Gastrocnemius medialis (tissue), 4 donors: Measurements from ENCODE around the gene KIAA1586. TPM values are rescaled to one million over a fixed set of nuclear protein-coding genes. Genes with fewer than 3 reads are reported as not detected.
"Not testable (repeated sequence)": the region's sequence is repeated elsewhere in the genome, so short reads cannot be mapped to it uniquely, and the experiment has no call there.

ENCODE experiments used
- ATAC-seq, 2 donors: fragments of 150-250 bp; one replicate each; pipeline ENCODE4 v1.9.1; 2016
- DNase-seq, 2 donors: peaks; one replicate each; pipeline ENCODE4 v3.0.0-alpha.2; 2019
- H3K27ac ChIP-seq, 4 donors: fragments of 200-600 bp; sonication (generic); 1 replicate in 1 of 4; 2 replicates in 3 of 4; pipeline ENCODE4 v1.5.1; 2016 to 2018; ENCODE audit warnings: mild to moderate bottlenecking in 2 of 4, moderate library complexity in 1 of 4
- H3K27me3 ChIP-seq, 3 donors: fragments of 200-600 bp; sonication (generic) in 2 of 3; 1 replicate in 1 of 3; 2 replicates in 2 of 3; pipeline versions ENCODE4 v1.5.1 to v1.6.0; 2016 to 2019; ENCODE audit warnings: mild to moderate bottlenecking in 1 of 3, moderate library complexity in 1 of 3
- H3K36me3 ChIP-seq, 2 donors: fragments of 200-600 bp; sonication (generic) in 1 of 2; one replicate each; pipeline ENCODE4 v1.5.1; 2017 to 2018
- H3K4me1 ChIP-seq, 2 donors: fragments of 200-600 bp; sonication (generic) in 1 of 2; one replicate each; pipeline ENCODE4 v1.5.1; 2016 to 2017; ENCODE audit warnings: mild to moderate bottlenecking in 2 of 2
- H3K4me3 ChIP-seq, 4 donors: fragments of 200-600 bp; sonication (generic) in 3 of 4; 1 replicate in 1 of 4; 2 replicates in 3 of 4; pipeline ENCODE4 v1.5.1; 2016 to 2019; ENCODE audit warnings: mild to moderate bottlenecking in 2 of 4
- H3K9me3 ChIP-seq, 3 donors: fragments of 200-600 bp; sonication (generic) in 2 of 3; 1 replicate in 1 of 3; 2 replicates in 2 of 3; pipeline ENCODE4 v1.5.1; 2016 to 2019
- CTCF ChIP-seq, 5 experiments: fragments of 450-650 bp in 3 of 5; fragments of 200-600 bp in 2 of 5; sonication (generic) in 2 of 5; IDR thresholded peaks in 4 of 5; conservative IDR thresholded peaks in 1 of 5; 1 replicate in 4 of 5; 2 replicates in 1 of 5; pipeline ENCODE4 v1.5.1; 2016 to 2019; ENCODE audit warnings: antibody characterized with exemption in 5 of 5, mild to moderate bottlenecking in 3 of 5, moderate library complexity in 3 of 5
- POLR2A ChIP-seq, 2 donors: fragments of 450-650 bp; IDR thresholded peaks; one replicate each; pipeline ENCODE4 v1.6.1; 2017; ENCODE audit warnings: antibody characterized with exemption in 2 of 2, mild to moderate bottlenecking in 2 of 2, moderate library complexity in 2 of 2
- in situ Hi-C, 4 donors: fragments of 200-750 bp; cut with MboI; loops; one replicate each; pipeline versions ENCODE4 v1.15.0 to v1.8.0; 2017; ENCODE audit warnings: low sequenced_read_pairs in 4 of 4
- intact Hi-C: fragments of 100-400 bp; cut with DNase I; formaldehyde crosslinking; loops from one replicate; pipeline ENCODE4 v1.15.1; 2023; ENCODE audit warnings: low total_unique reads
- total RNA-seq, 4 donors: library from RNA; depleted of rRNA; stranded (reverse); fragments of >200 nt; gene quantifications; one replicate each; pipeline versions ENCODE4 v1.1.0 to v1.2.3, GENCODE V29; 2016

Gene KIAA1586
- total RNA-seq, 4 donors from 2014 or later: 1.9 to 10.2 (median 3.0) TPM

- H3K27me3 ChIP-seq: no peaks in the 10 kb centered on the region
- H3K36me3 ChIP-seq: no peaks in the 10 kb centered on the region
- in situ Hi-C loops (no loop called here), intact Hi-C loops (no loop called here)
- H3K9me3 ChIP-seq: no peaks in the 10 kb centered on the region
- no peak for TF ChIP-seq CTCF (IDR thresholded peaks at IDR 0.05 in 4 of 5, conservative IDR thresholded peaks at IDR 0.05 in 1 of 5)
- no peak for TF ChIP-seq POLR2A (IDR thresholded peaks at IDR 0.05)
- no peak overlapping the region for H3K4me3 ChIP-seq
- H3K27ac ChIP-seq: no peak overlapping the region
- ATAC-seq (no peak), DNase-seq (no peak)
- H3K4me1 ChIP-seq: no peaks in the 10 kb centered on the region
Measured at GRCh38 chr6:57035549-57035948, 10.9 kb upstream of the KIAA1586 start.

GRCh38 chr6:57038906-57039305 is 7.6 kb upstream of the KIAA1586 start:
- H3K27me3 ChIP-seq: peaks cover 0 to 5% (median 0%) of the 10 kb centered on the region in 3 donors
- ATAC-seq (no peak), DNase-seq (no peak)
- no peaks in the 10 kb centered on the region for H3K9me3 ChIP-seq
- intact Hi-C loops (no loop called here), in situ Hi-C loops (no loop called here)
- H3K27ac ChIP-seq: no peak overlapping the region
- no peaks in the 10 kb centered on the region for H3K4me1 ChIP-seq
- H3K4me3 ChIP-seq: no peak overlapping the region
- no peak for TF ChIP-seq CTCF (IDR thresholded peaks at IDR 0.05 in 4 of 5, conservative IDR thresholded peaks at IDR 0.05 in 1 of 5)
- no peak for TF ChIP-seq POLR2A (IDR thresholded peaks at IDR 0.05)
- H3K36me3 ChIP-seq: no peaks in the 10 kb centered on the region

GRCh38 chr6:57040011-57040410 is 6.5 kb upstream of the KIAA1586 start:
- no peak for DNase-seq
- H3K4me3 ChIP-seq: no peak overlapping the region
- H3K9me3 ChIP-seq: no peaks in the 10 kb centered on the region
- H3K36me3 ChIP-seq: no peaks in the 10 kb centered on the region
- H3K27ac ChIP-seq: no peak overlapping the region
- H3K27me3 ChIP-seq: peaks cover 0 to 5% (median 0%) of the 10 kb centered on the region in 3 donors
- in situ Hi-C loops (no loop called here), intact Hi-C loops (no loop called here)
- TF ChIP-seq CTCF (IDR thresholded peaks at IDR 0.05 in 4 of 5, conservative IDR thresholded peaks at IDR 0.05 in 1 of 5): no peak
- no peak for TF ChIP-seq POLR2A (IDR thresholded peaks at IDR 0.05)
- no peaks in the 10 kb centered on the region for H3K4me1 ChIP-seq
- ATAC-seq: no peak

- H3K27me3 ChIP-seq, intact Hi-C loops, ATAC-seq, H3K9me3 ChIP-seq, H3K27ac ChIP-seq, H3K4me3 ChIP-seq, H3K36me3 ChIP-seq, DNase-seq, in situ Hi-C loops: not testable (repeated sequence)
- peaks cover 10 to 13% of the 10 kb centered on the region in 2 donors for H3K4me1 ChIP-seq
Measured at GRCh38 chr6:57044061-57044460, 2.4 kb upstream of the KIAA1586 start.

- no peak for ATAC-seq
- intact Hi-C loops: no loop called here
Measured at GRCh38 chr6:57044568-57044967, 1.9 kb upstream of the KIAA1586 start.

GRCh38 chr6:57047257-57047585 is 728 bp downstream of the KIAA1586 start:
- H3K4me3 ChIP-seq, H3K27ac ChIP-seq, in situ Hi-C loops, DNase-seq, H3K9me3 ChIP-seq, ATAC-seq, H3K27me3 ChIP-seq: not testable (repeated sequence)
- Histone ChIP-seq H3K36me3 (peaks cover 2 to 16% of the 10 kb centered on the region in 2 donors), H3K4me1 (peaks cover 10 to 13% of the 10 kb centered on the region in 2 donors)
- intact Hi-C loops: loop anchor here (2.0 to 5.0 kb wide), 2 partner anchors 40 to 270 kb away; partner anchors contain the start of gene PRIM2

More at GRCh38 chr6:57044568-57044967, 1.9 kb upstream of the KIAA1586 start:
- no peak for TF ChIP-seq POLR2A (IDR thresholded peaks at IDR 0.05)
- TF ChIP-seq CTCF (IDR thresholded peaks at IDR 0.05 in 4 of 5, conservative IDR thresholded peaks at IDR 0.05 in 1 of 5): no peak
- no peaks in the 10 kb centered on the region for H3K36me3 ChIP-seq
- H3K27me3 ChIP-seq: peaks cover 0 to 5% (median 0%) of the 10 kb centered on the region in 3 donors
- DNase-seq: no peak
- H3K4me3 ChIP-seq: no peak overlapping the region
- H3K27ac ChIP-seq: no peak overlapping the region
- H3K9me3 ChIP-seq: no peaks in the 10 kb centered on the region
- in situ Hi-C loops: no loop called here
- peaks cover 10 to 13% of the 10 kb centered on the region in 2 donors for H3K4me1 ChIP-seq

GRCh38 chr6:57047859-57048258 is 1.4 kb downstream of the KIAA1586 start:
- H3K27me3 ChIP-seq, H3K27ac ChIP-seq, ATAC-seq, H3K9me3 ChIP-seq, DNase-seq, H3K4me3 ChIP-seq, in situ Hi-C loops: not testable (repeated sequence)
- Histone ChIP-seq H3K36me3 (peaks cover 2 to 21% of the 10 kb centered on the region in 2 donors), H3K4me1 (peaks cover 10 to 13% of the 10 kb centered on the region in 2 donors)
- intact Hi-C loops: loop anchor here (2.0 to 5.0 kb wide), 2 partner anchors 39 to 269 kb away; partner anchors contain the start of gene PRIM2
